Measurements from ENCODE around the gene CNKSR1. TPM values are rescaled to one million over a fixed set of nuclear protein-coding genes. Genes with fewer than 3 reads are reported as not detected.
A peak's percentile ranks its signal among the peaks of the same experiment; 100 is the strongest.
"Not testable (repeated sequence)": the region's sequence is repeated elsewhere in the genome, so short reads cannot be mapped to it uniquely, and the experiment has no call there.

Gene CNKSR1
- total RNA-seq, 2 experiments from 2014 or later, result 1.4 to 1.5 TPM

DNA sequence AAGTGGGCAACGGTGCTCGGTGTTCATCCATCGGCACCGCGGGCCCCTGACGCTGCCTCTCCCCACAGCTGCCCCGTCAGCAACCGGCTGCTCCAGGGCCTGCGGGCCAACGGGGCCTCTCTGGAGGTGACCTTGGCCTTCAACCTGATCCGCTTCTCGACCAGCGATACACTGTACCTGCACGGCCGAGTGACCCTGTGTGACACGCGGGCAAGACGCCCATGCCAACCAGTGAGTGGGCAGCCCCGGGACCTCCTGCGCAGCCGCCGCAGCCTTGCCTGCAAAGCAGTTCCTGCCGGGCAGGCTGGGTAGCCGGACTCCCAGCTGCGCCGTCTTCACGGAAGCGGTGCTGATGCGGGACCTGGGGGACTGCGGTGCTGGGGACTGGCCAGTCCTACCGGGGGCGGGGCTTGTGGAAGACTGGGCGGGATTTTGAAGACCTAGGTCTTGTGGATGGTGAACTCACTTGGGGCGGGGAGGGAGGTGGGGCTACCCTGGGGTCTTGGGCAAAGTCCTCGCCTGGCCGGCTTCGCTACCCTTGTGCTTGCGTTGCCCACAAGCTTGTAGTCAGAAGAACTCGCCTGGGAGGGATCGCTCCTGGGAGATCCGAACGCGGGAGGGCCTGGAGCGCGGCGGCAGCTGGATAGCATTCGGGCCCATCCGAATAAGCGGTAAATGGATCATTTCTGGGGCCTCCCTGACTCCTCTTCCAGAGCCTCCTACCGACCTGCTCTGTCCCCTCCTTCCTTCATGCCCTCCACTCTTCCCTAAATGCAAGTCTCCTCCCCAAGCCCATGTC, 47.9 kb downstream of the CNKSR1 start:
- H3K36me3 Mint-ChIP-seq, result peaks cover 2% of the 10 kb centered on the region
- no peaks in the 10 kb centered on the region for H3K9me3 Mint-ChIP-seq (ENCODE audit: low read depth)
- ATAC-seq, result peak; percentile 92
- no peak overlapping the region for H3K27ac Mint-ChIP-seq
- peaks cover 13% of the 10 kb centered on the region for H3K4me1 Mint-ChIP-seq
- peak overlapping the region; percentile 51 for H3K4me3 Mint-ChIP-seq
- CTCF ChIA-PET, result interaction anchor here (1.1 to 2.9 kb wide), 2 partner anchors 9 to 56 kb away, joined by 3 to 26 read pairs; partner anchors contain the start of genes CEP85 and ZNF593
- H3K27me3 Mint-ChIP-seq, result peaks cover 45% of the 10 kb centered on the region
- DNase-seq, result peak; percentile 71

DNA sequence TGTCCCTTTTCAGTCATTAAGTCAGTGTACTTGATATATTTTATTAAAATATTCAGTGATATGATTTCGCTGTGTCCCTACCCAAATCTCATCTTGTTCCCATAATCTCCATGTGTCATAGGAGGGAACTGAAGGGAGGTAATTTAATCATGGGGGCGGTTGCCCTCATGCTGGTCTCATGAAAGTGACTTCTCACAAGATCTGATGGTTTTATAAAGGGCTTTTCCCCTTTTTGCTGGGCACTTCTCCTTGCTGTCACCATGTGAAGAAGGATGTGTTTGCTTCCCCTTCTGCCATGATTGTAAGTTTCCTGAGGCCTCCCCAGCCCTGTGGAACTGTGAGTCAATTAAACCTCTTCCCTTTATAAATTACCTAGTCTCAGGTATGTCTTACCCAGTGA, 53.4 kb downstream of the CNKSR1 start:
- Mint-ChIP-seq H3K4me1 (peaks cover 16% of the 10 kb centered on the region), H3K27me3 (peaks cover 19% of the 10 kb centered on the region)
- DNase-seq; H3K36me3 Mint-ChIP-seq; H3K9me3 Mint-ChIP-seq (ENCODE audit: low read depth); H3K27ac Mint-ChIP-seq; ATAC-seq; H3K4me3 Mint-ChIP-seq: not testable (repeated sequence)
- CTCF ChIA-PET, result interaction anchor here (0.6 to 1.6 kb wide), 4 partner anchors 14 to 330 kb away, joined by 3 to 11 read pairs (median 3); partner anchors contain the start of gene ZNF593

DNA sequence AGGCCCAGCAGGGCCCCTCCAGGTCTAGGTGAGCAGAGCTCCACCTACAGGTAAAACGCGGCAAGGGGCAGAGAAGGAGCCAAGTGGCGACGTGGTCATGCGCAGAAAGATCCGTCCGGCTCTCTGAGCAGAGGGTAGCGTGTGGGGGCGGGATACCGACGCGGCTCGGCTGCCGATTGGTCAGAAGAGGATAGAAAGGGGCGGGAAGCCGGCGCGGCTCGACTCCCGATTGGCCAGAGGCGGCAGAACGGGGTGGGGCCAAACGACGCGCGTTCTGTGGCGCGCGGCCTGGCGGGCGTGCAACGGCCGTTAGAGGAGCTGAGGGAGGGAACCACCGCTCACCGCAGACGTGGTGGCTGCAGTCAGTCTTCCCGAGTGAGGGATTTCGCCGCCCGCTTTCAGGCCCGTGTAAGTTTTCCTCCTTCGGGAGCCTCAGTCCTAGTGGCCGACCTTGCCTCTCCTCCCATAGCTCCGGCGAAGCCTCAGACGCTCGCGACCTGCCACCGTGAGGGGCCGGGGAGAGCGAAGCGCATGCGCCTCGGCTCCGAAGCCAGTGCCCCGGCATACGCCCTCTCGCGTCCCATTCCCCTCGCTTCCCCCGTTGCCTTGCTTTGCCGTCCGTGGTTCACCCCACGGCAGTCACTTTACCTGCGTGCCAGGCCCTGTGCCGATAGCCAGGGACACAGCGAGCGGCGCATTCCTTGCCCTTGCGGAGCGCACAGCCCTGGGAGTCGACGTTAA, 56.8 kb downstream of the CNKSR1 start, which contains the start of gene CEP85:
Gene CEP85 (plus strand): TSS at position 298 of the 741 bp plus-strand sequence. CDS start 5,584 bp downstream, outside the sequence.
- Mint-ChIP-seq H3K27me3 (no peaks in the 10 kb centered on the region), H3K27ac (peak within 1 kb of the TSS; percentile 88), H3K36me3 (peaks cover 22% of the 10 kb centered on the region), H3K9me3 (ENCODE audit: low read depth) (no peaks in the 10 kb centered on the region), H3K4me1 (peaks cover 36% of the 10 kb centered on the region), H3K4me3 (peak within 1 kb of the TSS; percentile 96)
- DNase-seq (peak; percentile 99), ATAC-seq (peak; percentile 95)
- CTCF ChIA-PET, result interaction anchor here (0.6 to 4.7 kb wide), 66 partner anchors 10 to 338 kb away, joined by 3 to 105 read pairs (median 6); partner anchors contain the start of genes C1orf232, CATSPER4, CD52 and CNKSR1

DNA sequence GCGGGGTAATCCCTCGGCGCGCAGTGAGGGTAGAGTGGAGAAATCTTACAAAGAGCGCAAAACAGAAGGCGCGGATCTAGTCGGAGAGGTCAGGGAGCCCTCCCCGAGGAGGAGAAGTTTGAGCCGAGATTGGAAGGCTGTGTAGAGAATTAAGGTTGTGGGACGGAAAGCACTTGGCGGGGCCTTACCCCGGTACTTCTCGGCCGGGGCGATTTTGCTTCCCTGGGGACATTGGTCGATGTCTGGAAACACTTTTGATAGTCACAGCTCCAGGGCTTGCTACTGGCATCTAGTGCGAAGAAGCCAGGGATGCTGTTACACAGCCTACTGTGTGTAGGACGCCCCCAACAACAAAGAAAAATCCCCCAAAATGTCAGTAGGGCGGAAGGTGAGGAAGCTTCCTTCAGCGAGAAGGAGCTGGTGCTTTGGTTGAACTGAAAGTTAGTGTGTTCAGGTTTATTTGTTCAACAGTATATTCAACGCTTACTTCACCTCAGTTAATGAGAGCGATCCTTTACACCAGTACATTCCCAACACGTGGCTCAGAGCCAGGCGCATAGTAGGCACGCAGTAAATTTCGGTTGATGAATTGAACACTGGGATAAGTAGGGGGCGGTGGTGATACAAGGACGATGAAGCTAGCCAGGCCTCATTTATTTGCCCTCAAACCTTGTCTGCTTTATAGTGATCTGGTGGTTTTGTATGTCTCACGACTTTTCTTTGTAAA, 57.5 kb downstream of the CNKSR1 start:
- no peak for ATAC-seq
- DNase-seq, result peak; percentile 48
- H3K27me3 Mint-ChIP-seq, result no peaks in the 10 kb centered on the region
- H3K9me3 Mint-ChIP-seq (ENCODE audit: low read depth), result no peaks in the 10 kb centered on the region
- peaks cover 39% of the 10 kb centered on the region for H3K4me1 Mint-ChIP-seq
- H3K4me3 Mint-ChIP-seq, result peak overlapping the region; percentile 96
- peak overlapping the region; percentile 88 for H3K27ac Mint-ChIP-seq
- CTCF ChIA-PET, result interaction anchor here (0.6 to 4.7 kb wide), 62 partner anchors 8 to 339 kb away, joined by 3 to 105 read pairs (median 6); partner anchors contain the start of genes C1orf232, CATSPER4, CD52 and CNKSR1
- peaks cover 26% of the 10 kb centered on the region for H3K36me3 Mint-ChIP-seq

DNA sequence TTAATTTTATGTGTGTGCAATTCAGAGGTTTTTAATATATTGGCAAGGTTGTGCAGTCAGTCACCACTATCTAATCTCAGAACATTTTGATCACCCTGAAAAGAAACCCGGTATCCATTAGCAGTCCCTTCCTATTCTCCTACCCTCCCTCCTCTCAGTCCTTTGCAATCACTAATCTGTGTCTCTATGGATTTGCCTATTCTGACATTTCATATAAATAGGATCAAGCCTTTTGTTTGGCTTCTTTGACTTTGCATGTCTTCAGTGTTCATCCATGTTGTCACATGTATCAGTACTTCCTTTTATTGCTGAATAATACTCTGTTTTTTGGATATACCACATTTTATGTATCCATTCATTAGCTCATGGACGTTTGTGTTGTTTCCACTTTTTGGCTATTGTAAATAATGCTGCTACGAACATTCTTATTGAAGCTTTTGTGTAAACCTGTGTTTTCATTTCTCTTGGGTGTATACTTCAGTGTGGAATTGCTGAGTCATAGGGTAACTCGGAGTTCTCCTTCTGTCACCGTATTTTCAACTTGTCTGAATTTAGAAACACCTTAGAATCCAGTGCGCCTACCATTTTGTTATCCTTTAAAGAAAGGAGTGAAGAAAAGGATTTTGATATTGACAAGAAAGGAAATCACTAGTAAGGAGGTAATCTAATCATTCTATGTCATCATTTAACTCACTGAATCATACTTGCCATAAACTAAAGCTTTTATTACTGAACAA, 60.1 kb downstream of the CNKSR1 start:
- no peaks in the 10 kb centered on the region for H3K9me3 Mint-ChIP-seq (ENCODE audit: low read depth)
- ATAC-seq (no peak), DNase-seq (no peak)
- peaks cover 39% of the 10 kb centered on the region for H3K4me1 Mint-ChIP-seq
- no peaks in the 10 kb centered on the region for H3K27me3 Mint-ChIP-seq
- H3K36me3 Mint-ChIP-seq, result peaks cover 35% of the 10 kb centered on the region
- CTCF ChIA-PET, result interaction anchor here (0.7 to 1.5 kb wide), 3 partner anchors 21 to 68 kb away, joined by 3 to 6 read pairs (median 3); partner anchors contain the start of gene ZNF593
- H3K4me3 Mint-ChIP-seq, result peak overlapping the region; percentile 14
- H3K27ac Mint-ChIP-seq, result peak overlapping the region; percentile 42

Other genes with a start within 250 kb of the CNKSR1 start
- 1 to 10 TPM; 9.0 to 9.2 TPM for gene PAFAH2, start 179.4 kb upstream of the CNKSR1 start, total RNA-seq
- gene EXTL1, start 155.7 kb upstream of the CNKSR1 start, total RNA-seq, result not detected
- not detected for gene SLC30A2, start 131.4 kb upstream of the CNKSR1 start, total RNA-seq
- gene TRIM63, start 109.9 kb upstream of the CNKSR1 start, total RNA-seq, result not detected
- gene PDIK1L, start 65.7 kb upstream of the CNKSR1 start, total RNA-seq, result 10 to 100 TPM; 18.3 to 20.2 TPM
- not detected for gene FAM110D, start 18.4 kb upstream of the CNKSR1 start, total RNA-seq
- gene C1orf232, start 8.5 kb upstream of the CNKSR1 start, total RNA-seq, result not detected
- 10 to 100 TPM; 40.1 to 48.1 TPM for gene ZNF593, start 7.6 kb upstream of the CNKSR1 start, total RNA-seq
- not detected for gene ZNF593OS, start 5.7 kb upstream of the CNKSR1 start, total RNA-seq
- gene CATSPER4, start 13.1 kb downstream of the CNKSR1 start, total RNA-seq, result under 1 TPM in 1 of 2 experiments, not detected in 1; 0.15 TPM
- 10 to 100 TPM; 42.0 to 56.3 TPM for gene CEP85, start 56.7 kb downstream of the CNKSR1 start, total RNA-seq
- gene SH3BGRL3, start 102.6 kb downstream of the CNKSR1 start, total RNA-seq, result 100 to 1,000 TPM; 562 to 632 TPM
- 10 to 100 TPM; 27.7 to 39.3 TPM for gene UBXN11, start 129.1 kb downstream of the CNKSR1 start, total RNA-seq
- gene CD52, start 140.5 kb downstream of the CNKSR1 start, total RNA-seq, result 100 to 1,000 TPM; 951 to 971 TPM
- gene CRYBG2, start 176.6 kb downstream of the CNKSR1 start, total RNA-seq, result 1 to 10 TPM; 5.7 to 8.6 TPM
- 10 to 100 TPM in 1 of 2 experiments, 1 to 10 TPM in 1; 7.0 to 26.3 TPM for gene ZNF683, start 195.3 kb downstream of the CNKSR1 start, total RNA-seq
- not detected for gene LIN28A, start 233.3 kb downstream of the CNKSR1 start, total RNA-seq

Data from activated CD8-positive, alpha-beta memory T cell treated with anti-CD3 and anti-CD28 coated beads, Interleukin-2, amount 10 ng/mL, durations not matched to agents 7 days and 5 days (primary cell).